NCI-H774 (cell line): ENCODE measurements around the gene APCDD1.

Experiments
- DNase-seq: peaks from one replicate; lab custom pipeline; 2025; lab: John Stamatoyannopoulos, UW

The APCDD1 gene

DNA sequence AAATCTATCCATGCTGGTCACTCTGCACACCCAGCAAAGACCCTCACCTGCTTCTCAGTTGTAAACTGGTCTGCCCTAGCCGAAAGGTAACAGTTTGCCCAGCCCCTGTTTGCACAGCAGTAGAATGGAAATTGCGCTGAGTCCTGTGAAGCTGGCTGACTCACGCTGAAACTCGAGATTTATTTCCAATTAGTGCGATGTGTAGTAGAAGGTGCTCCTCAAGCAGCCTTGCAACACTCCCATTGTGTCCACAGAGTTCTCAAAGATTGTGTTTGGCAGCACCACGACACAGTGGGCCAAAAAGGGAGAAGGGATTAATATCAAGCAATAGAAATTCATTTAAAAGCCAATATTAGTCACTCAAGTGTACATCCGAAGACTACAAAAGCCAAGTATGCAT, 21.7 kb upstream of the APCDD1 start:
- DNase-seq, result no peak

DNA sequence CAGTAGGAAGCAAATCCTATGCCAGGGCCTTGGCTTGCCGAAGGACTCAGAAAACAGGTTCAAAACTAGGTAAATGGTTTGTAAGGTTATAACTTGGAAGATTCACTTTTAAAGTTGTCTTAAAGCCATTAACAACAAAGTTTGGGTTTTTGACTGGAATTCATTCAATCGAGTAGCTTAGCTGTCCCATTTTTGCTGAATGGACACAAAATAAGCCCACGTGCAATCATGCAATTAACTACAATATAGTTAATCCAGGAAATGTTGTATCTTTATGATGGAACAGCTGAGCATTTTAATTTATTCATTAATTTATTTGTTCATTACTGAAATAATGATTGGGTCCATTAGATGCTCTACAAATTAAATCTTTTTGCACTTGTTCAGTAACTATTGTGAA, 18.3 kb upstream of the APCDD1 start:
- no peak for DNase-seq

DNA sequence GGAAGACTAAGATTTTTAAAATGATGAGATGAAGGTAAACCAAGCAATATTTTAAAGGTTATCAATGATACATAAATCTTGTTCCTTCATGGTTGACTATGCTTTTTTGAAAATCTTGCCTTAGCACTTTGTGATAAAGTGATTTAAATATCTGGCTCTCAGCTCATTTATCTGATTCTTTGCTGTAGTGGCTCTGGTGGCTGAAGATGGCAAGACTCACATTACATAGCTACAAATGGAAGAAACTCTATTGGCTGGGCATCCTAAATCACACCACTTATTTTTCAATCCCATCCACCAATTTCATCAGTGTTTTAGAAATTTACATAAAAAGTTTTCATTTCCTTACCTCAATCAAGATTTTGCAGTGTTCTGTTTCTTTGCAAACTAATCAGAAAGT, 16.6 kb upstream of the APCDD1 start:
- DNase-seq, result no peak

DNA sequence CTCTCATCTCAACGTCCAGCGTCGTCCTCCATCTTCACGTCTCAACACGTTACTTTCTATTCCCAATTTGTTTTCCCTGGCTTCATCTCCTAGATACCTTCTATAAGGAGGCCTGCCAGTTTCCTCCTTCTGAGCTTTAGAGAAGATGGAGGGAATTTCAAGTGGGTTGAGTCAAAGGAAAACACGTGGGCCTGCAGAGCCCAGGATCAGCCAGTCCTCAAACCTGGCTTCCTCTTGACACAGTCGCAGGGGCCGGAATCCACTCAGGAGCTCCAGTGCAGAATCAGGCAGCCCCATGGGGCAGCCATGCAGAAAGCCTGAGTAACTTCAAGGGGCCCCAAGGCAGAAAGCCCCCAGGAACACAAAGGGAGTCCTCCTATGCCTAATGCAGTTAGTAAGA, 14.5 kb upstream of the APCDD1 start:
- no peak for DNase-seq

DNA sequence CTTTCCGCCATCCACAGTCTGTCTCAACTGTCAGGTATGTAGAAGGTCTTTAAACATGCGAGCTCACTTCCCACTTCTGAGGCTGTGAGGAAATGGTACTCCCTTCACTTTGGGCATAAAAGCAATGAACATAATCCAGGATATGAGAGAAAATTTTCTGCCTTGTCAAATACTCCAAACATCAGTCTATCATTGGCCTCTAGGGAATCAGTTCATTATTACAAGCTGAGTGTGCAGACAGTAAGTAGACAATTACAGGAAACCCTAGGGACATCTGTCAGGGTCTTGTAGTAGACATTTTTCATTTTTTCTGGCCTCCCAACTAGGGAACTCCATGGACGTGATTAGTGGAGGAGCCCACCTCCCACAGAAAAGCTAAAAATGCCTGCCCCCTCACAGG, 13.6 kb upstream of the APCDD1 start:
- no peak for DNase-seq

DNA sequence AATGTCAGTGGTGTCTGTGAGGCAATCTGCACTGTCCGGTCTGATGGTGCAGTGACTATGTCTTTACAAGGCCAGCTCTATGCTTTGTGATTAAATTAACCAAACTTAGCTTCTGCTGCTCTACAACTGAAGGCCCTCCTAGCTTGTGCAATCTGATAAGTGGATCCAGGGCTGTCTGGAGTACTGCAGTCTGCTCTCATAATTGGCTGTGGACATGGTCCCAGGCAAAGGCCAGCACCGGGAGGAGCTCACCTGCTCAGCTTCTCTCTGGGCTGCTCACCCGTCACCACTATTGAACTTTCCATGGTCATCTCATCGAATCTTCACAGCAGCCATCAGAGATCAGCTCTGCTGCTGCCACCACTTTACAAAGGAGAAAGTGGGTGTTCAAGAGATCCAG, 13.0 kb upstream of the APCDD1 start:
- DNase-seq, result no peak

DNA sequence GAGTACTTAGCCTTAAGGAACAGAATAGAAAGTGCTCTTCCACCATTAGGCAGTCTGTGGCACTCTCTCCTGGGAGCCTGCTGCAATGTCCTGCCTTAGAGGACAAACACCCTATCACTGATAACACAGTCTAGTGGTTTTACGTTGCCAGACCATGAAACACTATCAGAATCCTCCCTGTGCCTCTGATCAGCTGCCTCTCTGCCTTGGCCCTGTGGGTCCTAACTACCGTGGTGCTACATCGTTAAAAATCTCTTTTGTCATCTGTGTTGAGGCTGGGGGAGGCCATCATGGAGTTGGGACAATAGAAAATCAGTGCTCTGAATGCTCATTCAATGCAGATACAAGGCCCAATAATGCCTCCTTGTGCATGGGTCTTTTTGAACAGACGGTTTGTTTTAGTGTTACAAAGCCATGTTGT, 11.9 kb upstream of the APCDD1 start:
- no peak for DNase-seq

DNA sequence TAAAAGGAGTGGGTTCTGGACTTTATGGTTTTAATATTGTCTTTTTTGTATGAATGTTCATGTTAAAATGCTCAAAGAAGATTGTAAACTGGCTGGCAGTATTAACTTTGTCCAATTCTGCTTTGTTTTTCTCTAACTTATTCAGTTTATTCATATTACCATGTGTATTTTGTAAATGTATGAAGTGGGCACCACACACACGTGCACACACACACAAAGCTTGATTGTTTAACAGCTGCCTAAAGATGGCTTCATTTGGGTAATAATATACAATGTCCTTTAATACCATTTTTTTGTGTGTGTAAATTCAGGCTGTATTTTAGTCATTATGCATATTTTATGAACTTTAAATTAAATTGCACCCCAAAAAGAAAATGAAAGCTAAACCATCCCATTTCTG, 11.4 kb upstream of the APCDD1 start:
- DNase-seq, result no peak

DNA sequence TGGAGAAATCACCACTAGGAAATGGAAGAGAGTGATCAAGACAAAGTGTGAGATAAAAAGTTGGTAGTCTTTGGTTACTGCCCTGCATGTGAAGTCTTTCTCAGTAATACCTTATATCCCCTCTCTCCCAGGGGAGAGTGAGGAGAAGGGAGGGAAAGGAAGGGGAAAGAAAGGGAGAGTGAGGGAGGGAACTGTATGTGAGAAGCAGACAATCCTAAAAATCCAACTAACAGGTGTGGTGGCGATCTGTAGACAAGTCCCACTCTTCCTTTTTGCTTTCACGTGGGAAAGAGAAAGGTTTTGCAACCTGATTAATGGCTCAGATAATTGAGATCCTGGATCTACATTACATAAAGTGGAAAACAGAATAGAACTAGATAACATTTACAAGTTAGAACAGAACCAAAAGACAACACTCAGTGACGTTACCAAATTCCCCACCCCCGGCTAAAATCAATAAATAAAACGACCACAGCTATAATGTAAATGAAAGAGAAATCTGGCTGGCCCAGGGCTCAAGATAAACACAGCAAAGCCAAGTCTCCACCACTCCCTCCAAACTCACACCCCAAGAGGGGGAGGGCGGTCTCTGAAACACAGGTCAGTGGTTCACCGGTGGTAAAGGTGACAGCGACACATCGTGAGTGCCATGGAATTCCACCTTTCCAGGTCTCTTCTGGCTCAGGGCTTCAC, 10.0 kb upstream of the APCDD1 start:
- no peak for DNase-seq

DNA sequence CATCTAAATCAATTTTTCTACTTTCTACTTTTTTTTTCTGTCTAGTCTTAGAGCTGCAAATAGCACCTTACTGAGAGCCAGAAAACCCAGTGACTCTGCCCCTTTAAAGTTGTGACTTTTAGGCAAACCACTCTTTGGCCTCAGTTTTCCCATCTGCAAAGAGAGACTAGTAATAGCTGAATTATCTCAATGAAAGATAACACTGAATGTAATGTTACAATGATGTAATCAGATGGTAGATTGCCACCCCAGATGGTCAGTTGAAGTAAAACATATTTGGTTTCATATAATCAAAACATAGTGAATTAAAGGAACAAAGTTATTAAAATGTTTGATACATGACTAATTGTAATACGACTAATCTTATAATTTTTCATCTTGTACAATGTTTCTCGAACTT, 5.0 kb upstream of the APCDD1 start:
- no peak for DNase-seq

DNA sequence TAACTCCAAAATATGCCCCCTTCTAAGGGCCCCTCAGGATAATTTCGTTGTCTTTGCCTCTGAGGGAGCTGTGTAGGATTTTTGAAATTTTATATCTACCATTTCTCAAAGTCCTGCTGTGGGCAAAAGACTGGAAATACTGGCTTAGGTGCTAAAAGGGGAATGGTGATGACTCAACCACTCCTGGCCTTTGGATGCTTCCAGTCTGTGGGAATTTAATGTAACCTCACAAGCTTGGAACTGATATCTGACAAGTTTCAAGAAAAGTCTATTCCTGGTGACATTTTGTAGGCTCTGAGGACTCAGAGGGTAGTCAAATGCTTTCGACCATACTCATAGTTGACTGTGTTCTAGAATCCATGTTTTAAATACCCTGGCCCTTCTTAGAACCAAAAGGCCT, 3.4 kb upstream of the APCDD1 start:
- no peak for DNase-seq

DNA sequence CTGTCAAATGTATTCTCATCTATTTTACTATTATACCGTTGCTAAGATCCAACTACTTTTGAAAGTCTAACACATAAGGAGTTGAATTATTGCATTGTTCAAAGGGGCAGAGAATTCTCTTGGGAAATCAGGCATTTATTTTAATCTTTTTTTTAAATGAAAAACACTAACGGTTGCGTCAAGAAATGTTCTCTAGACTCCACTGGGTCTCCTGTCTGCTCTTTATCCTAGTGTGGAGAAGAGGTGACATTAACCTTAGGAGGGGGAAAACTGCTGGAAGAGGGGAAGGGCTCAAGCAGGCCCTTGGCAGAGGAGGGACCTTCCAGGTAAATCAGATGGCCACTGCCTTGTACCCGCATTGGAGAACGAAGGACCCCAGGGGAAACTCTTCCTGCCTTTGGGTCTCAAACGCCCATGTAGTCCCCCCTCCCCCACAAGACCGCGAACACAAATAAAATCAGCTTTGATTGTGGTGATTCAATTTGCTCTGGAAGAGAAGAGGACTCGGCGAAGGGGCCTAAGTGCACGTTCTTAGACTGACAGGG, 1.1 kb upstream of the APCDD1 start:
- DNase-seq, result no peak

DNA sequence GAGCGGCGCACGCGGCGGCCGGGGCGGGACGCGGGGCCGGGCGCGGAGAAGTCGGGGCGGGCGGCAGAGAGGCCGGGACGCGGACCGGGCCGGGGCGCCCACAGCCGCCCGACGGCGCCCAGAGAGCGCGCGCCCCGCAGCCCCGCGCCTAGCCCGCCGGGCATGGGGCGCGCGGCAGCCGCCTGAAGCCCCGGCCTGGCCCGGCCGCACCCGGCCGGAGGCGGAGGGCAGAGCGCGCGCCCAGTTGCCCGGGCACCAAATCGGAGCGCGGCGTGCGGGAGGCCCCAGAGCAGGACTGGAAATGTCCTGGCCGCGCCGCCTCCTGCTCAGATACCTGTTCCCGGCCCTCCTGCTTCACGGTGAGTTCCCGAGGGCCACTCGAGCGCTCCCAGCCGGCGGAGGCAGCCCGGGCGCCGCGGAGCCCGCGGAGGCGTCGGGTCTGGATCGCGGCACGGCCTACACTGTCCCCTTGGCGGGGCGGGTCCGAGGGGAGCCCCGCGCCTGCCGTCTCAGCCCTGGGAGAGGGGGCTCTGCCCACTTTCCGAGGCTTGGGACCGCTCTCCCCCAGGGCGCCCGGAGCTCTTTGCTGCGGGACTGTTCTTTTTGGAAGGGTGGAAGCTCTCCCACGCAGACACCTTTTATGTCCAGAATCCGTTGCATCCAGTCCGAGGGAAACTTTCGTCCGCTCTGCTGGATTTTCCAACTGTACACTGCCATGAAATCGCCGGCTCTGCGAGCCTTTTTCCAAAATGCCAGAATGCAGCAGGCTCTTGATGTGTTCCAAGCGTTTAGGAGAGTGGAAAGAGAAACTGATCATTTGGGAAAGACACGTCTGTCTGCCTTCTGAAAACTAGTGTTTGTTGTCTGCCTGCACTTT, 484 bp downstream of the APCDD1 start:
- no peak for DNase-seq

DNA sequence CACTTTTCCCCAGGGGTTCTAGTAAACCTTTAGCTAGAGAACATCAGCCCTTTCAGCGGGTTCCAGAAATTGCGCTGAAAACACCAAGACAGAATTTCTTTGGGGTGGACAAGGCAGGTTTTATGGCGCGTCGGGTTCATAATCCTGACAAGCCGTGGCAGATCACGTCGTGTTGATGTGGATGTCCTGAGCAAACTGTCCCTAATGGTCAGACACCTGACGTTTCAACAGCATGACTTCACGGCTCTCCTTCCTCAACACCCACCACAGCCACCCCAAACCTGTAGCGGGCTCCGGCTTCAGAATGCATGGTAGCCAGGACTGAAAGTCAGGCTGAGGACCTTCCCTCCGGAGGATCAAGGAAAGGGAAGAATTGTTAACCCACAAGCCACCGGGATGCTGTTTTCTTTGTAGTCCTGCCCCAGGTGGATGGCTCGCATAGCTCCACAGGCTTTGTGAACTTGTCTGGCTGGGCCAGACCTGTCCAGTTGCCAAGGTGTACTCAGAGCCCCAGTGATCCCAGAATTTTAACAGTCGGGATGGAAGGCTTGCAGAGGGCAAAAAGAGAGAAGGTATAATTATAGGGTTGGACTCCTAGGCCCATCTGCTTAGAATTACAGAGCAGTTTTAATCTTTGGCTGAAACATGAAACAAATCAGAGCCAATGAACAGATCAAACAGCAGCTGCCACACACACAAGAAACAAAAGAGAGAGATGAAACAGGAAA, 1.5 kb downstream of the APCDD1 start:
- no peak for DNase-seq

DNA sequence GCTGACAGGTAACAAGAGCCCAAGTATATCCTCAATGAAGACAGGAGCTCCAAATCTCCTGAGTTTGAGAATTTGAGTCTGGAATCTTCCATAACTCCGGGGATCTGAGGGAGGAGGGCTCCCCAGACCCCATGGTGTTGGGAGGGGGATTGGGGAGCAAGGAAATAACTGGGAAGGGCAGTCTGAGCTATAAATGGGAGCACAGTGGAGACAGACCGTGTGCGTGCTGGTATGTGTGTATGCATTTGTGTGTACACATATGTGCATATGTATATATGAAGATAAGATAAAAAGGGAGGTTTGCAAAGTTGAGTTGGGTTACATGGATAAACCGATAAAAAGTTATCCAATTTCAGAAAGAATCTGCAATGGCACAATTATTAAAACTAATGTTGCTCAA, 2.3 kb downstream of the APCDD1 start:
- no peak for DNase-seq

DNA sequence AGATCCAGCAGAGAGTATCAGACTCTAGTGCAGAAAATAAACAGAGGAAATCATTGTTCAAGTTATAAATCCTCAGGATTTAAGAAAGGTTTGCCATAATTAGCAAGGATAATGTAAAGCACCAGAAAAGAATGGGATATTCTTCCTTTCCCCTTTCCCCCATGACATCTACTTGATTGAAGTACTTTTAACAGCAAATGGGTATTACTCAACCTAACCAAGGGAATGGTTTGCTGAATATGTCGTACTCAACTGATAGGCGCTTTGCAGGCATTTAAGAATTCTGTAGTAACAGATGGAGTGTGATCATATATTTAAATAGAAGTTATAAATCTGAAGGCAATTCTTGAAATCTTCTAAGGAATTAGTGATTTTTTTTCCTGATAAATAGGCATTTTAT, 2.7 kb downstream of the APCDD1 start:
- no peak for DNase-seq

DNA sequence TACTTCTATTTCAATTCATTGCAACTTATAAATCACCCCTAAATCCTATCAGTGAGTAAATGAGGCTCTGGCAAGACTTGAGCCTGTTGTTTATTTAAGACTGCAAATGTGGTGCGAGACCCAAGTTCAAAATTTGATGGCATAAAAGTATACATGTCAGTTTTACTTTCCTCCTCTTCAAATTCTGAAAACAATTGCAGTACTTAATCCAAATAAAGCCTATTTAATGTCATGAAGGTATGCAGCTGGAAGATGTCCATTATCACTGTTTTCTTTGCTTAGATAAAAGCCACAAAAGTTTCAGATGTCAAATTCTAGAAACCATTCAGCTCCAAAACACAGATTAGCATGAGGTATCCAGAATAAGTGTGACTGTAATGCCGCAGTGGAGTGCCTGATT, 3.3 kb downstream of the APCDD1 start:
- no peak for DNase-seq

DNA sequence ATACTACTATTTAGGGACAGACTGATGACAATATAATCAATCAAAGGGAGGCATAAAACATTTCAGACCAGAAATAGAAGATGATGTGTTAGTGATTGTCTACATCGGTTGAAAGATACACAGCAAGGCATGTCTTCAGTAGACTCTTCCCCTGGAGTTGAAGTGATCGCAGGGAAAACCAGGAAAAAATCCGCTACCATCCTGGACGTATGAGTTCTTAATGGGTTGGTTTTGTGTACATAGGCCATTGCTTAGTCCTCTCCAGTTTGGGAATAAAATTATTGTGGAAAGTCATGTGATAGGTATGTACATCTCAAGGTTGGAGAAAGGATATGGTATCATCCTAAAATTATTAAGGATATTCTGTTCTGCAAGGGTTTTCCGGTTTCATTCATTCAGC, 4.3 kb downstream of the APCDD1 start:
- DNase-seq, result no peak

DNA sequence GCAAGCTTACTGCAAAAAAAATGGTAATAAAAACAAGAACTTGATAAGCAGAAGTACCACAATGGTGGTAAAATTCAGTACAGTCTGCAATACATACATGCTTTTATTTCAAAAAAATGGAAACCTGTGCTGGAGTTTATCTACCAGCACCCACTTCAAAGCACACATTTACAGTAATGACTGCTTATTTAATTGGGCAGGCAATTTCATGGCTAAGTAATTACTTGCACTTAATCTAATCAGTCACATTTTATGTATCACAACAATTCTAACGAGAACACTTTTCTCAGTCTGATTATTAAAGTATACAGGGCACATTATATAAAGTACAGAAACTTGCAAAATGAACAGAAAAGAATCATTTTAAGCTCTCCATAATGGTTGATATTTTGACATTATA, 5.2 kb downstream of the APCDD1 start:
- DNase-seq, result no peak

DNA sequence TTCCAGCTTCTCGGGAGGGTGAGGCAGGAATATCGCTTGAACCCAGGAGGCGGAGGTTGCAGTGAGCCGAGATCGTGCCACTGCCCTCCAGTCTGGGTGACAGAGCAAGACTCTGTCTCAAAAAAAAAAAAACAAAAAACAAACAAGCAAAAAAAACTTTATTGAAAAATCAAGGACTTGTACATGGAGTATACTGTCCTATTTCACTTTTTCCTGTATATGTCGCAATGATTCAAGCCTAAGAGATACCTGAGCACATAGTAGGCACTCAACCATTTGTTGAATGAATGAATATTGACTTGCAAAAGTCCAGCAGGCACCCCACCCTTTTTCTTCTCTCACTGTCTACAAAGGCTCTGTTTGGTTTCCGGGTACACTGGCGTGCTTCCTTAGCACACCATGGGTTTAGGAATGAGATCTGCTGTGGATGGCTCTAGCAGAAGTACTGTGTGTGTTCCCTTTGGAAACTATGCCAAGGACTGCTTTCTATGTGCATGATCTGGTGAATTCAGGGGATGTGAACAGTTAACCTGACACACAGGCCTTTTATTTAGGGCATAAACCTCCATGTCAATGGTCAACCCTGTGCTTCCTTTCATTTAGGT, 6.1 kb downstream of the APCDD1 start:
- DNase-seq, result no peak

DNA sequence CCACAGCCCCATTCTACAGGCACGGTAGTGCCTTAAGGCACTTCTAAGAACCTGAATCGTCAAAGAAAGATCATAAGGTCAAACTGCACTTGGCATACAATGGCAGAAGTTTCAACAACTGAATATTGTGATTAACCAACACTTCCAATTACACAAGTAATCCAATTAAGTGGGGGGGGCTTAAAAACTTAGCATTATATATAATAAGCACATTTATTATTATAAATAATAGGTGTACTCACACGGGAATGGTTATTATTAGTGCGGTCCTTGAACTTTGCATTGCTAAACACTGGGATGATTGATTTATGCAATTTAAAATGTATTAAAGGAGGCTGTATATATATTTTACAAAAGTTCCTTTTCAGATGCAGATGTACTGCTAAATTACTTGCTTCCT, 7.6 kb downstream of the APCDD1 start:
- no peak for DNase-seq

DNA sequence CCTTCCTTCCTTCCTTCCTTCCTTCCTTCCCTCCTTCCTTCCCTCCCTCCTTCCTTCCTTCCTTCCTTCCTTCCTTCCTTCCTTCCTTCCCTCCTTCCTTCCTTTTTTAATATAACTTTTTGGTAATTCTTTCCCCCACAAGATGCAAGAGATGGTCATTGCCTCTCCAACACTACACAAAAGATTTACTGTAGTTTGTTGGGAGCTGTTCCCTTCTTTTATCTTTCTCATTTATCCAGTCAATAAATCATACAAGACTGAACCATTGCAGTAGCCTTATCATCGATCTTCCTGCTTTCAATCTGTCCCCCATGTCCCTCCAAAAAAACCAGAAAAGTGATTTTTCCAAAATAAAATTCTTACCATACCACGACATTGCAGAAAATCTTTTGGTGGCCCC, 8.2 kb downstream of the APCDD1 start:
- DNase-seq, result no peak
